Upper lobe of left lung (tissue), 4 donors: ENCODE data around the gene MYO15B.
A peak's percentile ranks its signal among the peaks of the same experiment; 100 is the strongest.

Source experiments
- EP300 ChIP-seq, 4 donors: sonication (generic); formaldehyde crosslinking; IDR thresholded peaks; one replicate each; pipeline ENCODE4 v1.5.1; 2017; ENCODE audit warnings: antibody characterized with exemption in 4 of 4, control low read depth in 2 of 4
- POLR2A ChIP-seq, 4 donors: fragments of 450-650 bp; IDR thresholded peaks; one replicate each; pipeline ENCODE4 v1.5.1; 2016 to 2017; ENCODE audit warnings: antibody characterized with exemption in 4 of 4, mild to moderate bottlenecking in 2 of 4
- POLR2AphosphoS5 ChIP-seq, 2 donors: sonication (generic); formaldehyde crosslinking; IDR thresholded peaks; one replicate each; pipeline ENCODE4 v1.5.1; 2017; ENCODE audit warnings: antibody characterized with exemption in 2 of 2
- TF ChIP-seq, protein P1 (sequence below), 6 experiments: fragments of 450-650 bp in 4 of 6; fragments of 200-600 bp in 2 of 6; sonication (generic) in 2 of 6; IDR thresholded peaks; one replicate each; pipeline ENCODE4 v1.5.1; 2016 to 2019; ENCODE audit warnings: antibody characterized with exemption in 6 of 6

DNA sequence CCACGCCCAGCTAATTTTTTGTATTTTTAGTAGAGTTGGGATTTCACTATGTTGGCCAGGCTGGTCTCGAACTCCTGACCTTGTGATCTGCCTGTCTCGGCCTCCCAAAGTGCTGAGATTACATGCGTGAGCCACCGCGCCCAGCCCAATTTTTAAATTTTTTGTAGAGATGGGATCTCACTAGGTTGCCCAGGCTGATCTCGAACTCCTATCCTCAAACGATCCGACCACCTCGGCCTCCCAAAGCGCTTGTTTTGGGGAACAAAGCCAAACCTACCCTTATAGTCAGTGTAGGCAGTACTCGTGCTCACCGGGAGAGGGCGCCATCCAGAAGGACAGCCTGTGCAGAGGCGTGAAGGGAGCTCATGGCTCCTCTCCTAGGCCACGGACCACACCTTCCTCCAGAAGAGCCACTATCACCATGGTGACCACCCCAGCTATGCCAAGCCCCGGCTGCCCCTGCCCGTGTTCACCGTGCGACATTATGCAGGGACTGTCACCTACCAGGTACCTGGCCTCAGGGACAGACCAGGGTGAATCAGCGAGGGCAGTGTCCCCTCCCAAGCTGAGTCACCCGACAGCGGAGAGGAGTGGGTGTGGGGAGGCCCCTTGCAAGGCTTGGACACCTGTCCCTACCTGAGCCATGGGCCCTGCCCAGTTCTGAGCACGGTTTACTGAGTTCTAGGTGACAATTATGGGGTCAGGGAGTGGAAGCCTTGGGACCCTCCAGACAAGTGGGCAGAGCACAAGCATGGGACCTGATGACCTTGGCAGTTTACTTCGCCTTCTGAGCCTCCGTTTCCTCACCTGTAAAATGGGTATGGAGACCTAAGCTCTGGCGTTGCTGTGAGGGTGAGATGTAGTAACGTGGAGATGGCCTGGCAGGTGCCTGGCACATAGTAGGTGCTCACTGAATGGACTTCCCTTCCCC is 13.7 kb downstream of the MYO15B start:
- TF ChIP-seq POLR2AphosphoS5 (IDR thresholded peaks at IDR 0.05) (no peak), POLR2A (IDR thresholded peaks at IDR 0.05) (no peak), EP300 (IDR thresholded peaks at IDR 0.05) (no peak)
- TF ChIP-seq, protein P1, sequence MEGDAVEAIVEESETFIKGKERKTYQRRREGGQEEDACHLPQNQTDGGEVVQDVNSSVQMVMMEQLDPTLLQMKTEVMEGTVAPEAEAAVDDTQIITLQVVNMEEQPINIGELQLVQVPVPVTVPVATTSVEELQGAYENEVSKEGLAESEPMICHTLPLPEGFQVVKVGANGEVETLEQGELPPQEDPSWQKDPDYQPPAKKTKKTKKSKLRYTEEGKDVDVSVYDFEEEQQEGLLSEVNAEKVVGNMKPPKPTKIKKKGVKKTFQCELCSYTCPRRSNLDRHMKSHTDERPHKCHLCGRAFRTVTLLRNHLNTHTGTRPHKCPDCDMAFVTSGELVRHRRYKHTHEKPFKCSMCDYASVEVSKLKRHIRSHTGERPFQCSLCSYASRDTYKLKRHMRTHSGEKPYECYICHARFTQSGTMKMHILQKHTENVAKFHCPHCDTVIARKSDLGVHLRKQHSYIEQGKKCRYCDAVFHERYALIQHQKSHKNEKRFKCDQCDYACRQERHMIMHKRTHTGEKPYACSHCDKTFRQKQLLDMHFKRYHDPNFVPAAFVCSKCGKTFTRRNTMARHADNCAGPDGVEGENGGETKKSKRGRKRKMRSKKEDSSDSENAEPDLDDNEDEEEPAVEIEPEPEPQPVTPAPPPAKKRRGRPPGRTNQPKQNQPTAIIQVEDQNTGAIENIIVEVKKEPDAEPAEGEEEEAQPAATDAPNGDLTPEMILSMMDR (IDR thresholded peaks at IDR 0.05) = peak; percentile 60 to 78 (median 66)
